ENCODE measurements around the gene CD22.

CD22 gene

GRCh38 chr19:35392742-35393715 is 64.0 kb downstream of the CD22 start:
- no peak for DNase-seq

GRCh38 chr19:35395382-35396199 is 66.6 kb downstream of the CD22 start:
- DNase-seq = no peak

GRCh38 chr19:35396240-35396885 is 67.4 kb downstream of the CD22 start:
- DNase-seq = no peak

Measured in EL (cell line).